PFSK-1 (cell line): Measurements from ENCODE around the gene CRYAB.

Source experiments
- FOXP2 ChIP-seq: optimal IDR thresholded peaks from 2 replicates; pipeline ENCODE3; 2011; ENCODE audit warnings: borderline replicate concordance, control low read depth, inconsistent platforms; ENCODE audit not compliant: insufficient read depth; ENCODE audit errors: extremely low read length, extremely low read depth
- POLR2AphosphoS5 ChIP-seq: IDR thresholded peaks from 2 replicates; pipeline ENCODE4 v1.6.1; 2012; ENCODE audit warnings: low read depth, mild to moderate bottlenecking, control low read depth, low read length, moderate library complexity
- REST ChIP-seq, 2 experiments: IDR thresholded peaks; 2 replicates each; pipeline versions ENCODE4 v1.6.1 to v1.8.0; 2011 to 2012; ENCODE audit warnings: low read depth in 2 of 2, low read length in 2 of 2, control low read depth in 1 of 2, inconsistent platforms in 1 of 2, mild to moderate bottlenecking in 1 of 2, moderate library complexity in 1 of 2; ENCODE audit not compliant: insufficient read depth in 1 of 2
- SIN3A ChIP-seq: IDR thresholded peaks from 2 replicates; pipeline ENCODE4 v1.6.1; 2012; ENCODE audit warnings: mild to moderate bottlenecking, low read length, moderate library complexity, borderline replicate concordance; ENCODE audit not compliant: insufficient read depth
- TAF1 ChIP-seq: IDR thresholded peaks from 2 replicates; pipeline ENCODE4 v1.6.1; 2012; ENCODE audit warnings: low read length, control low read depth, borderline replicate concordance; ENCODE audit not compliant: insufficient read depth

CRYAB gene

DNA sequence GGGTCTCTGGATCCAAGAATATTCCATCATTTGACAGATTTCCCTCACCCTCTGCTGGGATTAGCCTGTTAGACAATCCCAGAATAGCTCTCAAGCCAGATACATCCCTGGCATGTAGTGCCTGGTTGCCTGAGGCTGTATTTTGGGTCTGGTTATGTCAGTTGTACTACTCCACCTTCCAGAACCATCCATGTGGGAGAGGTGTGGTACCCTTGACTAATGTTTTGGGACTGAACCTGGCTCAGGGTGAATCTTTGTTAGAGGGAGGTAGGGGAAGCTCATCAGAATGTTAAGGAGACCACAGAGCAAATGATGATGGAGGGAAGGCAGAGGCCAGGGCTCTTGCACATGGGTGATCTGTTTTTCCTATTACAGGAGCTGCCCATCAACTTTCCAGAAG lies 12.4 kb upstream of the CRYAB start:
- TF ChIP-seq SIN3A (no peak), TAF1 (no peak), REST (IDR thresholded peaks at IDR 0.05; ENCODE audit: insufficient read depth in 1 of 2, low read depth in 2 of 2, low read length in 2 of 2) (no peak), FOXP2 (no peak), POLR2AphosphoS5 (no peak)

DNA sequence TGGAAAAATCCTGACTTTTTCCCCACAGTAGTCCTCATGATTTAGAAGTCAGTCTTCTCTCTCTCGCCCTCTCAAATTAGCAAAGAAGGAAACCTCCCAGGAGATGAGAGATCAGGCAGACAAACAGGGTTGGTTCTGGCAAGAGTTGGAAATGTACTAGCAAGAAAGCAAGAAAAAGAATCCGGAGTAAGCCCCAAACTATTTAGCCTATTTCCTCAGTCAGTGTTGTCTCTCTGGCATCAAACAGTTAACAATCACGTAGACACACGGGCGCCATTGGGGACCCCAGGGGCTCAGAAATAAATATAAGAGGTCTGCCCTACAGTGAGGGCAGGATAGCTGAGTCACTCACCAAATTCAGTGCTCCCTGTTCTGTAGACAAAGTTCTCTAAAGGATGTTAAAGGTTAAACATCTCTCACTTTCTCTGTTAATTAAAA lies 11.8 kb upstream of the CRYAB start:
- no peak for TF ChIP-seq FOXP2
- no peak for TF ChIP-seq POLR2AphosphoS5
- TF ChIP-seq SIN3A: 0 out of 2 replicates have a peak, but pooled peaks have one; percentile 57
- no peak for TF ChIP-seq REST (IDR thresholded peaks at IDR 0.05; ENCODE audit: insufficient read depth in 1 of 2, low read depth in 2 of 2, low read length in 2 of 2)

DNA sequence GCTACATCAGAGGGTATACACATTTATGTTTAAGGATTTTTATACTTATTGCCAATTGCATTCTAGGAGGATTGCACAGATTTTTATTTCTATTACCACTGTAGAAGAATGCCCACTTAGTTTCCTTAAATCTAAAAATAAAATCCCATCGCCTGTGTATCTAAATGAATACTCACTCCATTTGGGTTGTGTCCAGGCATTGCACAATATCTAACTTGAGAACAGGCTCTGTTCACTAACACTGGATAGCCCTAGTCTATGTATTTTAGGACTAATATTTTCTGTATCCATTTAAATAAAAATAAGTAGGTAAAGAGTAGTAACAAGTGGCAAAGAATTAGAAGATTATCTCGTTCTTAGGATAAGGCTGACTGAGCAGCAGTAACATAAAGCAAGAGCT lies 11.2 kb upstream of the CRYAB start:
- TF ChIP-seq REST (IDR thresholded peaks at IDR 0.05; ENCODE audit: insufficient read depth in 1 of 2, low read depth in 2 of 2, low read length in 2 of 2) (no peak), SIN3A (no peak), POLR2AphosphoS5 (no peak), FOXP2 (no peak), TAF1 (no peak)

- TF ChIP-seq TAF1: no peak
- no peak for TF ChIP-seq POLR2AphosphoS5
- TF ChIP-seq REST (IDR thresholded peaks at IDR 0.05; ENCODE audit: insufficient read depth in 1 of 2, low read depth in 2 of 2, low read length in 2 of 2): no peak
- no peak for TF ChIP-seq SIN3A
- no peak for TF ChIP-seq FOXP2
Observed at GRCh38 chr11:111921541-111922230, 10.1 kb upstream of the CRYAB start.
